Islet of Langerhans (tissue), 1 donor: ENCODE results near the gene DNAJC21.
"Not testable (repeated sequence)": the region's sequence is repeated elsewhere in the genome, so short reads cannot be mapped to it uniquely, and the experiment has no call there.

Experiments
- FAIRE-seq: peaks from one replicate; lab custom pipeline; 2011; peaks lifted over from hg19 to GRCh38; lab: Jason Lieb, UNC

The DNAJC21 gene

GRCh38 chr5:34929134-34929719, at the start of gene DNAJC21:
Gene DNAJC21 (plus strand): TSS chr5:34929559. CDS start chr5:34929820, 261 bp downstream.
- FAIRE-seq, result no peak

GRCh38 chr5:34881246-34881645, 48.1 kb upstream of the DNAJC21 start:
- FAIRE-seq, result no peak

- no peak for FAIRE-seq
These were observed 42.8 kb upstream of the DNAJC21 start for GRCh38 chr5:34886392-34887119.

GRCh38 chr5:34889394-34889793, 40.0 kb upstream of the DNAJC21 start:
- FAIRE-seq, result no peak

- FAIRE-seq, result no peak
These were observed 37.4 kb upstream of the DNAJC21 start for GRCh38 chr5:34891981-34892380.

- no peak for FAIRE-seq
These were observed 36.9 kb upstream of the DNAJC21 start for GRCh38 chr5:34892414-34892813.

- FAIRE-seq, result no peak
These were observed 34.6 kb upstream of the DNAJC21 start for GRCh38 chr5:34894716-34895115.

- FAIRE-seq, result no peak
These were observed 33.5 kb upstream of the DNAJC21 start for GRCh38 chr5:34895641-34896419.

- FAIRE-seq, result no peak
These were observed 31.7 kb upstream of the DNAJC21 start for GRCh38 chr5:34897646-34898045.

- FAIRE-seq, result peak; percentile 97
These were observed 31.0 kb upstream of the DNAJC21 start for GRCh38 chr5:34898258-34898895.

GRCh38 chr5:34899066-34899465, 30.3 kb upstream of the DNAJC21 start:
- FAIRE-seq, result no peak

GRCh38 chr5:34900652-34901051, 28.7 kb upstream of the DNAJC21 start:
- FAIRE-seq, result no peak

GRCh38 chr5:34903260-34903659, 26.1 kb upstream of the DNAJC21 start:
- FAIRE-seq, result no peak

GRCh38 chr5:34905564-34905963, 23.8 kb upstream of the DNAJC21 start:
- FAIRE-seq, result no peak

GRCh38 chr5:34913072-34913471, 16.3 kb upstream of the DNAJC21 start:
- no peak for FAIRE-seq

- no peak for FAIRE-seq
These were observed 14.7 kb upstream of the DNAJC21 start for GRCh38 chr5:34914671-34915138.

GRCh38 chr5:34915139-34915855, 14.1 kb upstream of the DNAJC21 start, which contains the start of the genes BRIX1 and RAD1:
Gene BRIX1 (plus strand): TSS chr5:34915711. CDS start chr5:34915739, 28 bp downstream.
Gene RAD1 (minus strand): TSS chr5:34915504. CDS start chr5:34914892, 612 bp downstream.
- no peak for FAIRE-seq

- no peak for FAIRE-seq
These were observed 13.5 kb upstream of the DNAJC21 start for GRCh38 chr5:34915856-34916192.

- FAIRE-seq, result no peak
These were observed 12.8 kb upstream of the DNAJC21 start for GRCh38 chr5:34916518-34916917.

- FAIRE-seq, result no peak
These were observed 11.3 kb upstream of the DNAJC21 start for GRCh38 chr5:34918025-34918424.

- FAIRE-seq, result no peak
These were observed 10.3 kb upstream of the DNAJC21 start for GRCh38 chr5:34919077-34919476.

GRCh38 chr5:34923256-34923655, 6.1 kb upstream of the DNAJC21 start:
- FAIRE-seq, result not testable (repeated sequence)
